ENCODE data around the gene CCDC85C.

DNA sequence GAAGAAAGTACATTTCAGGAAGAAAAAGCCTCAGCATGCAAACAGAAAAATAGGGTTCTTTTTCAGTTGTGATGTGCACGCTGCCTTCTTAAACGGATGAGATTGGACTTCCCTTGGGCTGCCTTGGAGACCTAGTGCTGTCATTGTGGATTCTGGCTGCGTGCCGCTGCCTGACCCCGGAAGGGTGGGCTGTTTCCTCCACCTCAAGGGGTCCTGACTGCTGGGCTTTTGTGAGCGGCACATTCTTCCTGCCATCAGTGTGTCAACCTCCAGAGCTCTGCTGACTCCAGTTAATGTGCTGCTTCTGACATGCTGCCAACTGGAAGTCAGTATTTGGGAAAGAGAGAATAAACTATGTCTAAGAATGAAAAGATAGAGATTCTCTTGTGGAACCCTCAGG is 97.7 kb downstream of the CCDC85C start:
- TF ChIP-seq, protein P1, sequence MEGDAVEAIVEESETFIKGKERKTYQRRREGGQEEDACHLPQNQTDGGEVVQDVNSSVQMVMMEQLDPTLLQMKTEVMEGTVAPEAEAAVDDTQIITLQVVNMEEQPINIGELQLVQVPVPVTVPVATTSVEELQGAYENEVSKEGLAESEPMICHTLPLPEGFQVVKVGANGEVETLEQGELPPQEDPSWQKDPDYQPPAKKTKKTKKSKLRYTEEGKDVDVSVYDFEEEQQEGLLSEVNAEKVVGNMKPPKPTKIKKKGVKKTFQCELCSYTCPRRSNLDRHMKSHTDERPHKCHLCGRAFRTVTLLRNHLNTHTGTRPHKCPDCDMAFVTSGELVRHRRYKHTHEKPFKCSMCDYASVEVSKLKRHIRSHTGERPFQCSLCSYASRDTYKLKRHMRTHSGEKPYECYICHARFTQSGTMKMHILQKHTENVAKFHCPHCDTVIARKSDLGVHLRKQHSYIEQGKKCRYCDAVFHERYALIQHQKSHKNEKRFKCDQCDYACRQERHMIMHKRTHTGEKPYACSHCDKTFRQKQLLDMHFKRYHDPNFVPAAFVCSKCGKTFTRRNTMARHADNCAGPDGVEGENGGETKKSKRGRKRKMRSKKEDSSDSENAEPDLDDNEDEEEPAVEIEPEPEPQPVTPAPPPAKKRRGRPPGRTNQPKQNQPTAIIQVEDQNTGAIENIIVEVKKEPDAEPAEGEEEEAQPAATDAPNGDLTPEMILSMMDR (IDR thresholded peaks at IDR 0.05) = no peak
- TF ChIP-seq POLR2AphosphoS5 (IDR thresholded peaks at IDR 0.05) = no peak

Measured in prostate gland (tissue), 2 donors.